GM23338 (cell line): ENCODE measurements around the gene TMEM178B. TPM values are rescaled to one million over a fixed set of nuclear protein-coding genes. Genes with fewer than 3 reads are reported as not detected.

Experiments
- ATAC-seq: fragments of 200-7000 bp; cut with Tn5 transposase; 3 replicates; pipeline ENCODE4 v1.9.1; 2020
- DNase-seq: peaks from one replicate; pipeline ENCODE4 v3.0.0-alpha.2; 2015; ENCODE audit warnings: low spot score
- H2AFZ ChIP-seq: fragments of 200-600 bp; sonication (generic); 2 replicates; pipeline ENCODE4 v1.8.0; 2016; ENCODE audit warnings: antibody characterized with exemption, mild to moderate bottlenecking, moderate library complexity
- H3F3A ChIP-seq: fragments of 200-600 bp; sonication (generic); replicated peaks from 2 replicates; pipeline ENCODE4 v1.8.0; 2017; ENCODE audit warnings: antibody characterized with exemption, mixed run types, low read depth
- H3K27ac ChIP-seq: fragments of 200-600 bp; sonication (generic); 2 replicates; pipeline ENCODE4 v1.6.1; 2016; ENCODE audit warnings: low read depth
- H3K27me3 ChIP-seq: fragments of 200-600 bp; sonication (generic); 2 replicates; pipeline ENCODE4 v1.8.0; 2016; ENCODE audit warnings: mild to moderate bottlenecking, mixed run types, moderate library complexity; ENCODE audit not compliant: insufficient read depth
- H3K36me3 ChIP-seq: fragments of 200-600 bp; sonication (generic); 2 replicates; pipeline ENCODE4 v1.8.0; 2016; ENCODE audit warnings: mild to moderate bottlenecking; ENCODE audit not compliant: insufficient read depth
- H3K4me1 ChIP-seq: fragments of 200-600 bp; sonication (generic); 2 replicates; pipeline ENCODE4 v1.8.0; 2016; ENCODE audit warnings: mild to moderate bottlenecking, moderate library complexity; ENCODE audit not compliant: insufficient read depth
- H3K4me2 ChIP-seq: fragments of 200-600 bp; sonication (generic); 2 replicates; pipeline ENCODE4 v1.7.1; 2017; ENCODE audit warnings: mixed run types
- H3K4me3 ChIP-seq: fragments of 200-600 bp; sonication (generic); 2 replicates; pipeline ENCODE4 v1.6.1; 2016; ENCODE audit warnings: mixed run types
- H3K79me2 ChIP-seq: fragments of 200-600 bp; sonication (generic); replicated peaks from 2 replicates; pipeline ENCODE4 v1.8.0; 2017; ENCODE audit warnings: mild to moderate bottlenecking; ENCODE audit not compliant: insufficient read depth
- H3K9me2 ChIP-seq: fragments of 200-600 bp; sonication (generic); 2 replicates; pipeline ENCODE4 v1.8.0; 2017; ENCODE audit not compliant: insufficient read depth
- H4K20me1 ChIP-seq: fragments of 200-600 bp; sonication (generic); replicated peaks from 2 replicates; pipeline ENCODE4 v1.8.0; 2017; ENCODE audit warnings: mild to moderate bottlenecking; ENCODE audit not compliant: insufficient read depth
- H3K27ac Mint-ChIP-seq: 2 replicates; pipeline ENCODE4 v1.8.0; 2020; ENCODE audit warnings: inconsistent platforms, mild to moderate bottlenecking, moderate library complexity, mixed read lengths
- H3K27me3 Mint-ChIP-seq: 3 replicates; pipeline ENCODE4 v1.8.0; 2022; ENCODE audit warnings: low read depth, mild to moderate bottlenecking, moderate library complexity, mixed read lengths, inconsistent platforms; ENCODE audit not compliant: insufficient read depth, poor library complexity
- H3K36me3 Mint-ChIP-seq: 3 replicates; pipeline ENCODE4 v1.8.0; 2021; ENCODE audit warnings: low read depth, mild to moderate bottlenecking, inconsistent platforms, moderate library complexity, mixed read lengths
- H3K4me1 Mint-ChIP-seq: 3 replicates; pipeline ENCODE4 v1.8.0; 2020; ENCODE audit warnings: mild to moderate bottlenecking, inconsistent platforms, mixed read lengths
- H3K4me3 Mint-ChIP-seq: 3 replicates; pipeline ENCODE4 v1.8.0; 2021; ENCODE audit warnings: moderate library complexity, mild to moderate bottlenecking, inconsistent platforms, mixed read lengths
- H3K9me3 Mint-ChIP-seq: 3 replicates; pipeline ENCODE4 v1.8.0; 2020; ENCODE audit warnings: moderate library complexity, mild to moderate bottlenecking, inconsistent platforms, mixed read lengths
- CREB1 ChIP-seq: fragments of 250-450 bp; sonication (Bioruptor Pico); IDR thresholded peaks from 2 replicates; pipeline ENCODE4 v1.5.0; 2020; ENCODE audit warnings: low read depth, mild to moderate bottlenecking, moderate library complexity
- EZH2 ChIP-seq: fragments of 200-600 bp; sonication (generic); IDR thresholded peaks from one replicate; pipeline ENCODE4 v1.8.0; 2017; ENCODE audit warnings: antibody characterized with exemption, mild to moderate bottlenecking, low read depth; ENCODE audit not compliant: unreplicated experiment
- EZH2phosphoT487 ChIP-seq: fragments of 200-600 bp; sonication (generic); IDR thresholded peaks from one replicate; pipeline ENCODE4 v1.8.1; 2018; ENCODE audit warnings: antibody characterized with exemption; ENCODE audit not compliant: unreplicated experiment
- JUNB ChIP-seq: IDR thresholded peaks from one replicate; pipeline ENCODE4 v1.6.1; 2016; ENCODE audit warnings: antibody characterized with exemption; ENCODE audit not compliant: unreplicated experiment
- NANOG ChIP-seq: IDR thresholded peaks from 2 replicates; pipeline ENCODE4 v1.6.1; 2016; ENCODE audit warnings: antibody characterized with exemption, borderline replicate concordance
- POLR2AphosphoS5 ChIP-seq: IDR thresholded peaks from 2 replicates; pipeline ENCODE4 v1.6.1; 2016; ENCODE audit warnings: antibody characterized with exemption, low read depth
- ZNF114 ChIP-seq: fragments of 250-450 bp; sonication (Bioruptor Pico); IDR thresholded peaks from 2 replicates; pipeline ENCODE4 v1.5.0; 2020; ENCODE audit warnings: mild to moderate bottlenecking, moderate library complexity
- ZNF331 ChIP-seq: fragments of 250-450 bp; sonication (Bioruptor Pico); IDR thresholded peaks from 2 replicates; pipeline ENCODE4 v1.5.0; 2020; ENCODE audit warnings: low read depth, mild to moderate bottlenecking, moderate library complexity
- polyA plus RNA-seq: library from polyadenylated mRNA; unstranded; fragments of >200 nt; fragmentation: Nextera tagmentation; extraction: Ambion mirVana; gene quantifications from 2 replicates; pipeline ENCODE4 v1.2.1, GENCODE V29; 2016
- total RNA-seq: library from RNA; depleted of rRNA; stranded (reverse); fragments of >200 nt; shearing (Covaris generic); gene quantifications from 2 replicates; pipeline ENCODE4 v1.2.3, GENCODE V29; 2014
- TF ChIP-seq, protein P1 (sequence below): IDR thresholded peaks from 2 replicates; pipeline ENCODE4 v1.6.1; 2016; ENCODE audit warnings: antibody characterized with exemption
- TF ChIP-seq, protein P2 (sequence below): fragments of 250-450 bp; sonication (Bioruptor Pico); IDR thresholded peaks from 2 replicates; pipeline ENCODE4 v1.5.0; 2020; ENCODE audit warnings: mild to moderate bottlenecking, moderate library complexity

TMEM178B gene
- total and polyA plus RNA-seq, 2 experiments from 2014 or later = 4.9 to 15.6 TPM

DNA sequence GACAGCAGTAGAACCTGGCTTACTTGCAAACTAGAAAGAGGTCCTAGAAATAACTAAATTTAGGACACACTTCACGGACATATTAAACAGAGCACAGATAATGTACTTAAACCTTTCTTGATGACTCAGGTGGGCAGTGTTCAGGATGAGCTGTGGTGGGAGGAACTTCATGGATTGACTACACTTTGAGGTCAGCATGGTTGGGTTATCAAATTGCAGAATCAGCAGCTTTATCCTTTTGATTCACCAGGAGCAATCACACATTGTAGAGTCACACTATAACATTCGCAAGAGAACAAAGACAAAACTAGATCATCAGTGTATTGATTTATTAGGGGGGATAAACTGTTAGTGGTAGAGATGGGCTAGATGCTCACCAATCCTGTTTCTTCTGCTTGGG is 438.7 kb downstream of the TMEM178B start:
- H3K4me1 ChIP-seq = peaks cover 16% of the 10 kb centered on the region
- H3K4me3 Mint-ChIP-seq = peak overlapping the region; percentile 74; the same call in 2 of the 3 replicates
- TF ChIP-seq ZNF331 (CRISPR knock-in tag) (no peak), NANOG (no peak), CREB1 (CRISPR knock-in tag) (no peak), EZH2 (no peak), JUNB (no peak), EZH2phosphoT487 (no peak), POLR2AphosphoS5 (no peak), ZNF114 (CRISPR knock-in tag) (no peak)
- TF ChIP-seq, protein P1, sequence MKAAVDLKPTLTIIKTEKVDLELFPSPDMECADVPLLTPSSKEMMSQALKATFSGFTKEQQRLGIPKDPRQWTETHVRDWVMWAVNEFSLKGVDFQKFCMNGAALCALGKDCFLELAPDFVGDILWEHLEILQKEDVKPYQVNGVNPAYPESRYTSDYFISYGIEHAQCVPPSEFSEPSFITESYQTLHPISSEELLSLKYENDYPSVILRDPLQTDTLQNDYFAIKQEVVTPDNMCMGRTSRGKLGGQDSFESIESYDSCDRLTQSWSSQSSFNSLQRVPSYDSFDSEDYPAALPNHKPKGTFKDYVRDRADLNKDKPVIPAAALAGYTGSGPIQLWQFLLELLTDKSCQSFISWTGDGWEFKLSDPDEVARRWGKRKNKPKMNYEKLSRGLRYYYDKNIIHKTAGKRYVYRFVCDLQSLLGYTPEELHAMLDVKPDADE = no peak
- TF ChIP-seq, protein P2, sequence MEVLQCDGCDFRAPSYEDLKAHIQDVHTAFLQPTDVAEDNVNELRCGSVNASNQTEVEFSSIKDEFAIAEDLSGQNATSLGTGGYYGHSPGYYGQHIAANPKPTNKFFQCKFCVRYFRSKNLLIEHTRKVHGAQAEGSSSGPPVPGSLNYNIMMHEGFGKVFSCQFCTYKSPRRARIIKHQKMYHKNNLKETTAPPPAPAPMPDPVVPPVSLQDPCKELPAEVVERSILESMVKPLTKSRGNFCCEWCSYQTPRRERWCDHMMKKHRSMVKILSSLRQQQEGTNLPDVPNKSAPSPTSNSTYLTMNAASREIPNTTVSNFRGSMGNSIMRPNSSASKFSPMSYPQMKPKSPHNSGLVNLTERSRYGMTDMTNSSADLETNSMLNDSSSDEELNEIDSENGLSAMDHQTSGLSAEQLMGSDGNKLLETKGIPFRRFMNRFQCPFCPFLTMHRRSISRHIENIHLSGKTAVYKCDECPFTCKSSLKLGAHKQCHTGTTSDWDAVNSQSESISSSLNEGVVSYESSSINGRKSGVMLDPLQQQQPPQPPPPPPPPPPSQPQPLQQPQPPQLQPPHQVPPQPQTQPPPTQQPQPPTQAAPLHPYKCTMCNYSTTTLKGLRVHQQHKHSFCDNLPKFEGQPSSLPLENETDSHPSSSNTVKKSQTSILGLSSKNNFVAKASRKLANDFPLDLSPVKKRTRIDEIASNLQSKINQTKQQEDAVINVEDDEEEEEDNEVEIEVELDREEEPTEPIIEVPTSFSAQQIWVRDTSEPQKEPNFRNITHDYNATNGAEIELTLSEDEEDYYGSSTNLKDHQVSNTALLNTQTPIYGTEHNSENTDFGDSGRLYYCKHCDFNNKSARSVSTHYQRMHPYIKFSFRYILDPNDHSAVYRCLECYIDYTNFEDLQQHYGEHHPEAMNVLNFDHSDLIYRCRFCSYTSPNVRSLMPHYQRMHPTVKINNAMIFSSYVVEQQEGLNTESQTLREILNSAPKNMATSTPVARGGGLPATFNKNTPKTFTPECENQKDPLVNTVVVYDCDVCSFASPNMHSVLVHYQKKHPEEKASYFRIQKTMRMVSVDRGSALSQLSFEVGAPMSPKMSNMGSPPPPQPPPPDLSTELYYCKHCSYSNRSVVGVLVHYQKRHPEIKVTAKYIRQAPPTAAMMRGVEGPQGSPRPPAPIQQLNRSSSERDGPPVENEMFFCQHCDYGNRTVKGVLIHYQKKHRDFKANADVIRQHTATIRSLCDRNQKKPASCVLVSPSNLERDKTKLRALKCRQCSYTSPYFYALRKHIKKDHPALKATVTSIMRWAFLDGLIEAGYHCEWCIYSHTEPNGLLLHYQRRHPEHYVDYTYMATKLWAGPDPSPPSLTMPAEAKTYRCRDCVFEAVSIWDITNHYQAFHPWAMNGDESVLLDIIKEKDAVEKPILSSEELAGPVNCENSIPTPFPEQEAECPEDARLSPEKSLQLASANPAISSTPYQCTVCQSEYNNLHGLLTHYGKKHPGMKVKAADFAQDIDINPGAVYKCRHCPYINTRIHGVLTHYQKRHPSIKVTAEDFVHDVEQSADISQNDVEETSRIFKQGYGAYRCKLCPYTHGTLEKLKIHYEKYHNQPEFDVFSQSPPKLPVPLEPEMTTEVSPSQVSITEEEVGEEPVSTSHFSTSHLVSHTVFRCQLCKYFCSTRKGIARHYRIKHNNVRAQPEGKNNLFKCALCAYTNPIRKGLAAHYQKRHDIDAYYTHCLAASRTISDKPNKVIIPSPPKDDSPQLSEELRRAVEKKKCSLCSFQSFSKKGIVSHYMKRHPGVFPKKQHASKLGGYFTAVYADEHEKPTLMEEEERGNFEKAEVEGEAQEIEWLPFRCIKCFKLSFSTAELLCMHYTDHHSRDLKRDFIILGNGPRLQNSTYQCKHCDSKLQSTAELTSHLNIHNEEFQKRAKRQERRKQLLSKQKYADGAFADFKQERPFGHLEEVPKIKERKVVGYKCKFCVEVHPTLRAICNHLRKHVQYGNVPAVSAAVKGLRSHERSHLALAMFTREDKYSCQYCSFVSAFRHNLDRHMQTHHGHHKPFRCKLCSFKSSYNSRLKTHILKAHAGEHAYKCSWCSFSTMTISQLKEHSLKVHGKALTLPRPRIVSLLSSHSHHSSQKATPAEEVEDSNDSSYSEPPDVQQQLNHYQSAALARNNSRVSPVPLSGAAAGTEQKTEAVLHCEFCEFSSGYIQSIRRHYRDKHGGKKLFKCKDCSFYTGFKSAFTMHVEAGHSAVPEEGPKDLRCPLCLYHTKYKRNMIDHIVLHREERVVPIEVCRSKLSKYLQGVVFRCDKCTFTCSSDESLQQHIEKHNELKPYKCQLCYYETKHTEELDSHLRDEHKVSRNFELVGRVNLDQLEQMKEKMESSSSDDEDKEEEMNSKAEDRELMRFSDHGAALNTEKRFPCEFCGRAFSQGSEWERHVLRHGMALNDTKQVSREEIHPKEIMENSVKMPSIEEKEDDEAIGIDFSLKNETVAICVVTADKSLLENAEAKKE (CRISPR knock-in tag) = no peak
- no peaks in the 10 kb centered on the region for H4K20me1 ChIP-seq
- peaks cover 12% of the 10 kb centered on the region for H3K27me3 ChIP-seq
- peak overlapping the region; percentile 73 for H3K4me3 ChIP-seq
- peaks cover 17% of the 10 kb centered on the region for H3K4me1 Mint-ChIP-seq
- H3K9me3 Mint-ChIP-seq = peaks cover 33% of the 10 kb centered on the region
- peaks cover 15% of the 10 kb centered on the region for H3K27me3 Mint-ChIP-seq
- peak overlapping the region; percentile 97 for H3K4me2 ChIP-seq
- peaks cover 43% of the 10 kb centered on the region for H3K36me3 Mint-ChIP-seq
- peaks cover 17% of the 10 kb centered on the region; the same call in 1 of the 2 replicates for H3K9me2 ChIP-seq
- H3K27ac Mint-ChIP-seq = no peak overlapping the region
- H3K27ac ChIP-seq = no peak overlapping the region
- H3F3A ChIP-seq = 0 out of 2 replicates have a peak, but pooled peaks cover 4% of the 10 kb centered on the region
- ATAC-seq (no peak), DNase-seq (no peak)
- H2AFZ ChIP-seq = peak overlapping the region; percentile 91
- peaks cover 9% of the 10 kb centered on the region; the same call in 1 of the 2 replicates for H3K36me3 ChIP-seq
- H3K79me2 ChIP-seq = no peaks in the 10 kb centered on the region
